ENCODE results near the gene PDZD11.
"Not testable (repeated sequence)": the region's sequence is repeated elsewhere in the genome, so short reads cannot be mapped to it uniquely, and the experiment has no call there.

PDZD11 gene

GRCh38 chrX:70289793-70290770 is at the start of gene PDZD11, which contains the start of gene KIF4A:
Gene PDZD11, minus strand, starts transcription at chrX:70289927. Its CDS starts 586 bp downstream, at chrX:70289341.
Gene KIF4A, plus strand, starts transcription at chrX:70290104. Its CDS starts 355 bp downstream, at chrX:70290459.
- peak; percentile 16 to 87 for DNase-seq

GRCh38 chrX:70338290-70338689 is 48.6 kb upstream of the PDZD11 start:
- no peak for DNase-seq

- DNase-seq: no peak
Observed at GRCh38 chrX:70336767-70337166, 47.0 kb upstream of the PDZD11 start.

GRCh38 chrX:70332600-70332999 is 42.9 kb upstream of the PDZD11 start:
- no peak for DNase-seq

DNA sequence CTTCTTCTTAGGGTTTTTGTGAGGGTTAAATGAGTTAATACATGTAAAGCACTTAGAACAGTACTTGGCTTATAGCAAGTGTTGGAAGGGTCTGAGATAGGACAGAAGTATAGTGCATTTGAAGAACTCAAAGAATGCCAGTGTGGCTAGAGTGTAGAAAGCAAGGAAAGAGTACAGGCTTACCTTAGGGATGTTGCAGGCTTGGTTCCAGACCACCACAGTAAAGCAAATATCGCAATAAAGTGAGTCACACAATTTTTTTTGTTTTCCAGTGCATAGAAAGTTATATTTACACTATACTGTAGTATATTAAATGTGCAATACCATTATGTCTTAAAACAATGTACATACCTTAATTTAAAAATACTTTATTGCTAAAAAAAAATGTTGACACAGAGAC is 41.4 kb upstream of the PDZD11 start:
- no peak for DNase-seq

- DNase-seq: no peak
Observed at GRCh38 chrX:70324326-70324725, 34.6 kb upstream of the PDZD11 start.

DNA sequence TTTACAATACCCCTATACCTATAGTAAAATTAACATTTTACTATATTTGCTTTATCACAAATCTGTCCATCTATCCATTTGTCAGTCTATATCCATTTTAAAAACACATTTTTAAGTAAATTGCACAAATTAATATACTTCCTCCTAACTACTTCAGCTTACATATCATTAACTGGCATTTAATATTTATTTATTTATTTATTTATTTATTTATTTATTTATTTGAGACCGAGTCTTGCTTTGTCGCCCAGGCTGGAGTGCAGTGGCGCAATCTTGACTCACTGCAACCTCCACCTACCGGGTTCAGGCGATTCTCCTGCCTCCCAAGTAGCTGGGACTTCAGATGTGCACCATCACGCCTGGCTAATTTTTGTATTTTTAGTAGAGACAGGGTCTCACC is 33.9 kb upstream of the PDZD11 start:
- not testable (repeated sequence) for DNase-seq

- DNase-seq: no peak
Observed at GRCh38 chrX:70322784-70323183, 33.1 kb upstream of the PDZD11 start.

DNA sequence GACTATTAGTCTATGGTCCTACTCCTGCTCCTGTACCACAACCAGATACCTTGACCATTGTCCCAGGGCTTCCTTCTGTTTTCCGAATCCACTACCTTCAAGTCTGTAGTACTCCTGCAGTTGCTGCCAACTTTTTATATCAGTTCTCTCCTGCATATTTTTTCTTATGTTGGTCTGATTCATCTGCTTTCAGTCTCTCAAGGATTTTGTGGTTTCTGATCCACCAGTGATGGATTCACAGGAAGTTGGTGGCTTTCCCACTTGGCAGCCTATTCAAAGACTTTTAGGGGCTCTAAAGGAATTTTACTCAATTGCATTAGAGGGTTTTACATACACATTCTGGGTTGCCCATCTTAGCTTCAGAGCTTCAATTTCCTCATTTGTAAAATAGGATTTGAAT is 23.8 kb upstream of the PDZD11 start:
- no peak for DNase-seq

DNA sequence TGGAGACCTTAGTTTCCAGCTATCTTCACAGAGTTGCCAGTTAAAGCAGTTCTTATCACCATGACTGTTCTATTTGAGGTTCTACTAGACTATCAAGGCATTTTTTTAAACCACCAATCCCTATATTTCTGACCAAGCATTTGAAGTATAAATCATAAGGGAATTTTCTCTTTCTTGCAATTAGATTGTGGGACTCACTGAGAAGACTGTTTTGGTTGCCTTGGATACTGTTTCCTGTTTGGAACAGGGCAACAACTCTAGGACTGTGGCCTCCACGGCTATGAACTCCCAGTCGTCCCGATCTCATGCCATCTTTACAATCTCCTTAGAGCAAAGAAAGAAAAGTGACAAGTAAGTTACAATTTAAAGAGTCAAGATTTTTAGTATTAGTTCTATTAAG is 12.0 kb upstream of the PDZD11 start:
- no peak for DNase-seq

DNA sequence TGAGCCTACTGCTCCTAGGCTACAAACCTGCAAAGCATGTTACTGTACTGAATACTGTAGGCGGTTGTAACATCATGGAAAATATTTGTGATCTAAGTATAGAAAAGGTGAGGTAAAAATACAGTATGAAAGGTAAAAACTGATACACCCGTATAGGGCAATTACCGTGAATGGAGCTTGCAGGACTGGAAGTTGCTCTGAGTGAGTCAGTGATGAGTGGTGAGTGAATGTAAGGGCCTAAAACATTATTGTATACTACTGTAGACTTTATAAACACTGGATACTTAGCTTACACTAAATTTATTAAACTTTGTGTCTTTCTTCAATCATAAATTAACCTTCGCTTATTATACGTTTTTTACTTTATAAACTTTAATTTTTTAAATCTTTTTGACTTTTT is 3.9 kb upstream of the PDZD11 start:
- no peak for DNase-seq

GRCh38 chrX:70292788-70293187 is 3.1 kb upstream of the PDZD11 start:
- DNase-seq: no peak

GRCh38 chrX:70289168-70289792 is 447 bp downstream of the PDZD11 start:
- no peak for DNase-seq

GRCh38 chrX:70281951-70282350 is 7.8 kb downstream of the PDZD11 start, which contains the start of gene RAB41:
Gene RAB41, plus strand, starts transcription at chrX:70282172. Its CDS starts 46 bp downstream, at chrX:70282218.
- DNase-seq: no peak

GRCh38 chrX:70280573-70280972 is 9.2 kb downstream of the PDZD11 start:
- no peak for DNase-seq

- no peak for DNase-seq
Observed at GRCh38 chrX:70279081-70279480, 10.6 kb downstream of the PDZD11 start.

DNA sequence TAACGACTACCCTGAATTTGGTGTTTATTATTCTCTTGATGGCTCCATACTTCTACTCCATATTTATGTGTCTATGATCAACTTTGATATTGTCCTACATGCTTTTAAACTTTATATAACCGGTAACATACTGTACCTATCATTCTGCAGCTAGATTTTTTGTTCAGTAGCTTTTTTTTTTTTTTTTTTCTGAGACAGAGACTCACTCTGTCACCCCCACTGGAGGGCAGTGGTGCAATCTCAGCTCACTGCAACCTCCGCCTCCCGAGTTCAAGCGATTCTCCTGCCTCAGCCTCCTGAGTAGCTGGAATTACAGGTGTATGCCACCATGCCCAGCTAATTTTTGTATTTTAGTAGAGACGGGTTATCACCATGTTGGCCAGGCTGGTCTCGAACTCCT is 15.7 kb downstream of the PDZD11 start:
- DNase-seq: not testable (repeated sequence)

DNA sequence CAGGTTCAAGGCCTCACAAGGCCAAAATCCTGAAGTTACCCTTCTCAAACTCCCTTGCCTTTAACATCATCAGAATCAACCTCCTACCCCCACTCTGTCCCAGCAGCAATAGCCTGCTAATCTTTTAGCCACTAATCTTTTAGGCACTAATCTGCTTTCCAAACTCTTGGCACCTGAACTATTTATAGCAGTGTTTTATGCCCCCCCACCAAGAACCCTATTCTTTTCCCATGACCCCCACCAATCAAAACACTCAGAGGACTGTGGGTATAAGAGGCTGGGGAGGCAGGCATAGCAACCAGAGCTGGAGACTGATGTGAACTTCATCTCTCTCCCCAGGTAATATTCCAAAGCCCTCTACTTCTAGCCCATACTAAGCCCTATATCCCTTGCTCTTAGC is 21.7 kb downstream of the PDZD11 start, which contains the start of gene ARR3:
Gene ARR3, plus strand, starts transcription at position 301 of the 400 bp plus-strand sequence. CDS start 1,052 bp downstream, outside the sequence.
- DNase-seq: no peak

DNA sequence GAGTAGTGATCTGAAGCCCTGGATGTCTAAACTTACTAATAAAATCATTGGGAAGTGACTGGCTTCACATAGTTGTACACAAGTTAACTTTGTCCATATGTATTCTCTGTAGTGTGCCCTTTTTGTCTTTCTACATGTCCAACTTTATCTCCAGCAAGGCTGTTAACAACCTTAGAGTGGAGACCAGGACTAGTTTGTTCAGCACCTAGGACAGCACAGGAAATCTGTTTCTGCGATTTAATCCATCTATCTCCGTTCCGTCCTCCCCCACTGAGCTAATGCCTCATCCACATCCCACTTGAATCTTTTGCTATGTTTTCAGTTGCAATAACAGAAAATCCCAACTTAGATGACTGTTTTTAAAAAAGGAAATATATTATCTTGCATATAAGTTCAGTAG is 24.9 kb downstream of the PDZD11 start:
- no peak for DNase-seq

GRCh38 chrX:70262952-70263567 is 26.7 kb downstream of the PDZD11 start:
- DNase-seq: no peak

DNA sequence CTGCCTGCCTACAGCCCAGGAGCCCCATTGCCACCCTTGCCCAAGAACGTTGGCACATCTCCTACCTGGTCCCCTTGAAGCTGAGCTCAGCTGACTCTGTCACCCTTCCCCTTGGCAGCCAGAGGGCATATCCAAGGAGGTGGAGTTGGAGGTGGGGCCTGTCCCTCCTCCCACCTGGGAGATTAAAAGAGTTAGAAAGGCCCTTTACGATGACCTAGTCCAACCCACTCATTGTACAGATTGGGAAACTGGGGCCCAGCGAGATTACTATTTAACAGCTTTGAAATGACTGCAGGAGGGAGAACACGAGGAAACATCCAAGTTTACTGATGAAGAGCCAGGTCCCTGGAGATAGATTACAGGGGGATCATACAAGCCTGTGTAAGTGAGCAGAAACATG is 29.6 kb downstream of the PDZD11 start, which contains the start of gene P2RY4:
Gene P2RY4, minus strand, starts transcription at position 101 of the 400 bp plus-strand sequence. CDS start 580 bp downstream, outside the sequence.
- no peak for DNase-seq

GRCh38 chrX:70257423-70258288 is 32.1 kb downstream of the PDZD11 start:
- no peak for DNase-seq
